Erythroblast (primary cell): Measurements from ENCODE around the gene CTIF.

ENCODE experiments used
- GATA1 ChIP-seq: IDR thresholded peaks from 2 replicates; pipeline ENCODE4 v1.6.1; 2011; ENCODE audit warnings: low read depth, mild to moderate bottlenecking, control low read depth, low read length, moderate library complexity
- POLR2A ChIP-seq: IDR thresholded peaks from 2 replicates; pipeline ENCODE4 v1.6.1; 2011; ENCODE audit warnings: mild to moderate bottlenecking, low read length

- TF ChIP-seq POLR2A (no peak), GATA1 (no peak)
Measured at GRCh38 chr18:48838921-48839818, 300.3 kb downstream of the CTIF start.
